SK-N-SH treated with all-trans-retinoic acid at 6 μM for 48 hours (cell line): ENCODE data around the gene MCRIP2.
A peak's percentile ranks its signal among the peaks of the same experiment; 100 is the strongest.

Experiments
- ATAC-seq: fragments of 200-7000 bp; cut with Tn5 transposase; 3 replicates; pipeline ENCODE4 v1.9.1; 2020; ENCODE audit warnings: mild to moderate bottlenecking, moderate library complexity
- ARNTL ChIP-seq: fragments of 450-650 bp; formaldehyde crosslinking; IDR thresholded peaks from 2 replicates; pipeline ENCODE4 v1.5.0; 2020; ENCODE audit warnings: low read depth, mild to moderate bottlenecking, moderate library complexity, borderline replicate concordance
- BACH2 ChIP-seq: fragments of 250-450 bp; sonication (Bioruptor Pico); IDR thresholded peaks from 2 replicates; pipeline ENCODE4 v1.9.0; 2021; ENCODE audit warnings: mild to moderate bottlenecking, borderline replicate concordance
- CREB5 ChIP-seq: fragments of 250-450 bp; sonication (Bioruptor Pico); IDR thresholded peaks from 2 replicates; pipeline ENCODE4 v1.5.1; 2020; ENCODE audit warnings: low read depth, mild to moderate bottlenecking, moderate library complexity
- CSDC2 ChIP-seq: fragments of 250-450 bp; sonication (Bioruptor Pico); IDR thresholded peaks from 2 replicates; pipeline ENCODE4 v1.5.0; 2020; ENCODE audit warnings: mild to moderate bottlenecking, moderate library complexity
- ESRRG ChIP-seq: fragments of 250-450 bp; sonication (Bioruptor Pico); IDR thresholded peaks from 2 replicates; pipeline ENCODE4 v1.6.1; 2021; ENCODE audit warnings: mild to moderate bottlenecking
- PPARA ChIP-seq: fragments of 250-450 bp; sonication (Bioruptor Pico); IDR thresholded peaks from 2 replicates; pipeline ENCODE4 v1.5.0; 2020; ENCODE audit warnings: mild to moderate bottlenecking, borderline replicate concordance
- SNAI2 ChIP-seq: fragments of 250-450 bp; sonication (Bioruptor Pico); IDR thresholded peaks from 2 replicates; pipeline ENCODE4 v1.5.0; 2020; ENCODE audit warnings: mild to moderate bottlenecking, moderate library complexity
- TCF4 ChIP-seq: fragments of 250-450 bp; sonication (Bioruptor Pico); IDR thresholded peaks from 2 replicates; pipeline ENCODE4 v1.8.0; 2021; ENCODE audit warnings: mild to moderate bottlenecking, moderate library complexity, borderline replicate concordance
- TOX ChIP-seq: fragments of 250-450 bp; sonication (Bioruptor Pico); IDR thresholded peaks from 2 replicates; pipeline ENCODE4 v1.8.0; 2021; ENCODE audit warnings: mild to moderate bottlenecking, moderate library complexity, borderline replicate concordance
- TSHZ2 ChIP-seq: fragments of 250-450 bp; sonication (Bioruptor Pico); IDR thresholded peaks from 2 replicates; pipeline ENCODE4 v1.5.0; 2020; ENCODE audit warnings: mild to moderate bottlenecking, moderate library complexity
- ZC3H10 ChIP-seq: fragments of 250-450 bp; sonication (Bioruptor Pico); IDR thresholded peaks from 2 replicates; pipeline ENCODE4 v1.5.1; 2021; ENCODE audit warnings: mild to moderate bottlenecking, moderate library complexity
- ZFP3 ChIP-seq: fragments of 250-450 bp; sonication (Bioruptor Pico); IDR thresholded peaks from 2 replicates; pipeline ENCODE4 v1.5.0; 2020; ENCODE audit warnings: mild to moderate bottlenecking, moderate library complexity
- ZNF565 ChIP-seq: fragments of 450-650 bp; formaldehyde crosslinking; conservative IDR thresholded peaks from 2 replicates; pipeline ENCODE4 v1.5.0; 2020; ENCODE audit warnings: low read depth, mild to moderate bottlenecking, moderate library complexity
- ZNF70 ChIP-seq: fragments of 450-650 bp; formaldehyde crosslinking; IDR thresholded peaks from 2 replicates; pipeline ENCODE4 v1.5.0; 2020; ENCODE audit warnings: mild to moderate bottlenecking, moderate library complexity
- ZNF8 ChIP-seq: fragments of 450-650 bp; formaldehyde crosslinking; IDR thresholded peaks from 2 replicates; pipeline ENCODE4 v1.5.0; 2020; ENCODE audit warnings: mild to moderate bottlenecking, moderate library complexity
- TF ChIP-seq, protein P1 (sequence below): fragments of 250-450 bp; sonication (Bioruptor Pico); IDR thresholded peaks from 2 replicates; pipeline ENCODE4 v1.8.0; 2021; ENCODE audit warnings: low read depth, mild to moderate bottlenecking, moderate library complexity, borderline replicate concordance
- TF ChIP-seq, protein P2 (sequence below): fragments of 250-450 bp; sonication (Bioruptor Pico); IDR thresholded peaks from 2 replicates; pipeline ENCODE4 v1.8.0; 2020; ENCODE audit warnings: mild to moderate bottlenecking, moderate library complexity, borderline replicate concordance

The MCRIP2 gene

GRCh38 chr16:667113-667779 lies 25.6 kb downstream of the MCRIP2 start:
- TF ChIP-seq PPARA = no peak
- TF ChIP-seq TOX (CRISPR knock-in tag) = no peak
- no peak for TF ChIP-seq ESRRG (CRISPR knock-in tag)
- TF ChIP-seq ZNF70 (CRISPR knock-in tag) = no peak
- TF ChIP-seq, protein P1, sequence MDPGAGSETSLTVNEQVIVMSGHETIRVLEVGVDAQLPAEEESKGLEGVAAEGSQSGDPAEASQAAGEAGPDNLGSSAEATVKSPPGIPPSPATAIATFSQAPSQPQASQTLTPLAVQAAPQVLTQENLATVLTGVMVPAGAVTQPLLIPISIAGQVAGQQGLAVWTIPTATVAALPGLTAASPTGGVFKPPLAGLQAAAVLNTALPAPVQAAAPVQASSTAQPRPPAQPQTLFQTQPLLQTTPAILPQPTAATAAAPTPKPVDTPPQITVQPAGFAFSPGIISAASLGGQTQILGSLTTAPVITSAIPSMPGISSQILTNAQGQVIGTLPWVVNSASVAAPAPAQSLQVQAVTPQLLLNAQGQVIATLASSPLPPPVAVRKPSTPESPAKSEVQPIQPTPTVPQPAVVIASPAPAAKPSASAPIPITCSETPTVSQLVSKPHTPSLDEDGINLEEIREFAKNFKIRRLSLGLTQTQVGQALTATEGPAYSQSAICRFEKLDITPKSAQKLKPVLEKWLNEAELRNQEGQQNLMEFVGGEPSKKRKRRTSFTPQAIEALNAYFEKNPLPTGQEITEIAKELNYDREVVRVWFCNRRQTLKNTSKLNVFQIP (CRISPR knock-in tag) = no peak
- no peak for TF ChIP-seq TSHZ2 (CRISPR knock-in tag)
- TF ChIP-seq TCF4 = no peak
- TF ChIP-seq, all 23 proteins: peak for 0
- ATAC-seq = no peak

DNA sequence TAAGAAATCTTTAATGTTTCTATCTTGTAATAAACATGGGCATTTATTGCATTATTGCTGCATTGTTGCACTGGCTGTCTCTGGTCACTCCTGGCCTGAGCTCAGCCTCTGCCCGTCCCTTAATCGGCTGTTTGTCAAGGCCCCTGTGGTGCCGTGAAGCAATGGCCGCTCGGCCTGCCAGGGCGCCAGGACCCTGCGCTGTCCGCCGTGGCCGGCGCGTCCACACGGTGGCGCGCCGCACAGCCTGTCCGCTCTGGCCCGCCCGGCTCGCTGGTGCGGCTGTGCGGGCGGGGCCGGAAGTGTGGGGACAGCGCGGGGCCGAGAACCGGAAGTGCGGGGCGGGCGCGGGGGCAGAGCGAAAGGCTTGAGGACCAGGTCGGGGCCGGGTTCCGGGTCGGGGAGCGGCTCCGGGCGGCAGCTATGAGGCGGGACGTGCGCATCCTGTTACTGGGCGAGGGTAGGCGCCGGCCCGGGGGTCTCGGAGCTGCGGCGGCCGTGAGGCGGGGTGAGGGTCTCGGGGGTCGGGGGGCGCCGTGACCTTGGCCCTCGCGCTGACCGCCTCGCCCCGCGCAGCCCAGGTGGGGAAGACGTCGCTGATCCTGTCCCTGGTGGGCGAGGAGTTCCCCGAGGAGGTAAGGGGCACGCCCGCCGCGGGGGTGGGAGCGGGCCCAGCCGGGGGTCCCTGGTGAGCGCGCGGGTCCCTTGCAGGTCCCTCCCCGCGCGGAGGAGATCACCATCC lies 26.3 kb downstream of the MCRIP2 start, which contains the start of gene RHOT2:
TSS of gene RHOT2 (plus strand) at position 353 of the 739 bp plus-strand sequence. CDS start at position 421, 68 bp downstream.
- no peak for TF ChIP-seq ZFP3
- 0 out of 2 replicates have a peak, but pooled peaks have one; percentile 12 for TF ChIP-seq ZC3H10 (CRISPR knock-in tag)
- TF ChIP-seq, protein P1 (CRISPR knock-in tag) = no peak
- TF ChIP-seq CSDC2 = no peak
- ATAC-seq = peak; percentile 96

DNA sequence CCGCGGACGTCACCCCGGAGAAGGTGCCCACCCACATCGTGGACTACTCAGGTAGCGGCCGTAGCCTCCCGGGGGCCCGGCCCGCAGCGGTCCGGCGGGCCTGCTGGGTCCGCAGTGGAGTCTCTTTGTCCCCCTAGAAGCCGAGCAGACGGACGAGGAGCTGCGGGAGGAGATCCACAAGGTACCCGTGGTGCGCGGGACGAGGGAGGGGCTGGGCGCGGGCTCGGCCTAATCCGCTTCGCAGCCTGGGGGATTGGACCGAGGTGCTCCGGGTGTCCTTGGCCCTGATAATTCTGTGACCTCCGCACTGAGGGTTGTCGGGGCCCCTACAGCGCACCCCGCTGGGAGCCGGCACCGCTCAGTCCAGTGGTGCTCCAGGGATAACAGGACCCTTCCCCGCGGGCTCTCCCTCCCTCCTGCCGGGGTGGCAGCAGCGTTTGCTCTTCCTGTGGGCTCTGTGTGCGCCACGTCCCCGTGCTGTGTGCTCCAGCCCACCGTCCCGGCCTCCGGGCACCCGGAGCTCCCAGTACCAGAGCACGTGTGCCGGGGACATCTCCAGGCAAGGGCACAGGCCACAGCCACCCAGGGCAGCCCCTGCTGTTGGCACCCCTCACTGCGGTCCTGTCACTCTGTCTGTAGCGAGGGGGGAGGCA lies 27.0 kb downstream of the MCRIP2 start:
- TF ChIP-seq TOX (CRISPR knock-in tag) = no peak
- no peak for TF ChIP-seq CREB5 (CRISPR knock-in tag)
- TF ChIP-seq, protein P1 (CRISPR knock-in tag) = no peak
- no peak for TF ChIP-seq ZNF8 (CRISPR knock-in tag)
- TF ChIP-seq BACH2 = no peak
- no peak for TF ChIP-seq TSHZ2 (CRISPR knock-in tag)
- TF ChIP-seq PPARA = no peak
- TF ChIP-seq SNAI2 = no peak
- no peak for TF ChIP-seq ZC3H10 (CRISPR knock-in tag)
- TF ChIP-seq, protein P2, sequence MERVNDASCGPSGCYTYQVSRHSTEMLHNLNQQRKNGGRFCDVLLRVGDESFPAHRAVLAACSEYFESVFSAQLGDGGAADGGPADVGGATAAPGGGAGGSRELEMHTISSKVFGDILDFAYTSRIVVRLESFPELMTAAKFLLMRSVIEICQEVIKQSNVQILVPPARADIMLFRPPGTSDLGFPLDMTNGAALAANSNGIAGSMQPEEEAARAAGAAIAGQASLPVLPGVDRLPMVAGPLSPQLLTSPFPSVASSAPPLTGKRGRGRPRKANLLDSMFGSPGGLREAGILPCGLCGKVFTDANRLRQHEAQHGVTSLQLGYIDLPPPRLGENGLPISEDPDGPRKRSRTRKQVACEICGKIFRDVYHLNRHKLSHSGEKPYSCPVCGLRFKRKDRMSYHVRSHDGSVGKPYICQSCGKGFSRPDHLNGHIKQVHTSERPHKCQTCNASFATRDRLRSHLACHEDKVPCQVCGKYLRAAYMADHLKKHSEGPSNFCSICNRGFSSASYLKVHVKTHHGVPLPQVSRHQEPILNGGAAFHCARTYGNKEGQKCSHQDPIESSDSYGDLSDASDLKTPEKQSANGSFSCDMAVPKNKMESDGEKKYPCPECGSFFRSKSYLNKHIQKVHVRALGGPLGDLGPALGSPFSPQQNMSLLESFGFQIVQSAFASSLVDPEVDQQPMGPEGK (CRISPR knock-in tag) = no peak
- no peak for TF ChIP-seq ZNF565 (CRISPR knock-in tag)
- no peak for TF ChIP-seq TCF4
- TF ChIP-seq ARNTL (CRISPR knock-in tag) = no peak
- ATAC-seq = peak; percentile 7
